Kidney glomerular epithelial cell (primary cell): ENCODE results near the gene FEZF2.

ENCODE experiments used
- DNase-seq: peaks from one replicate; lab custom pipeline; 2025; lab: John Stamatoyannopoulos, UW

FEZF2 gene

GRCh38 chr3:62373215-62373614 is at the start of gene FEZF2:
Gene FEZF2 (minus strand): TSS chr3:62373550. CDS start chr3:62372868, 682 bp downstream.
- no peak for DNase-seq

DNA sequence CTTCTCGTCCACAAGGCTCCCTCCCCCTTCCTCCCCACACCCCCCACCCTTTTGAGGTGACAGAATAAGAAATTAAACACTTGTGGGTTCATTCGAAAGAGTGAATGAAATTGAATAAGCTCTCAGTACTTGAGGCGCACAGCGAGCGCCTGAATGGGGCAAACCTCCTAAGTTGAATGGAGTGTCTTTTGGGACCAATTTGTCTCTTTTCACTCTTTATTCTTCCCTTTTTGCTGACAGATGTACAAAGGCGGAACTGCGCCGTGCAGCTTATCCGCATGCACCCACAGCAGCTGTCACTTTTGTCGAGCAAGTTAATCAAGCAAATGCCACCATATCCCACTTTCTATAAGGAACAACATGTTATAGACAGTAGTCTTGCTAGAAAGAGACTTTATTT is 47.9 kb upstream of the FEZF2 start:
- no peak for DNase-seq

DNA sequence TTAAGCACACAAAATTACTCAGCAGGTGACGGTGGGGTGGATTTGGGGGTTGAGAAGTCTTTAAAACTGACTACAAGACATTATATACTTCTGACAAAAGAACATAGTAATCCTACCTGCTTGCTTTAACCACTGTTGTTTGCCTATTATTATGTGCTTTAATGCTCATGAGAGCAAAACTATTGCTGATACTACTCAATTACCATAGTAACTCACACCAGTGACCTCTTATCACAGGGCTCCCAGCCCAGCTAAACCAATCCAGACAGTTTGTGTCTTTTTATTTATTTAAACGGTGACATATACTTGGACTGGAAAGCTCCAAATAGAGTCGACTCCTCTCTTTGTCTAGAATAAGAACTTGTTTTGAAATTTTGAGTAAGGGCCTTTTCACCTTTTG is 42.8 kb upstream of the FEZF2 start:
- DNase-seq = no peak

DNA sequence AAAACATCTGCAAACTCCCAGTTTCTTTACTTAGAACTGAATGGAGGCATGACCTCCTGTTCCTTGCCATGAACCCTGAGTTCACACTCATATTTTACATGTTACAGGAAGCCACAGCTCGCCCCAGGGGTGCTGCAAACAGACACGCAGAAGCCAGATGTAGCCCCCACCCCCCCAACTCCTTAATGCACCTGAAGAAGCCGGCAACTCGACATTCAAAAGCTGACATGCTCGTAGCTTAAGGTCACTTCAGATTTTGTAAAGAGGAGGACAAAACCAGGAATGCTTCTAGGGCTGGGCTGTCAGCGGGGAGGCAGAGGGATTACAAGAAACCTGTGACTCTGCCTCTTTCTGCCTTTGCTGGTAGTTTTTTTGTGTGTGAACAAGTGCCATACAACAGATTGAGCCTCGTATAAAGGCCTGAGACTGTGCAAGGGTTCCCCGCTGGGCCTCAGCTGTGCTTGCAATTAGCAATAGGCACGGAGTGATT is 42.0 kb upstream of the FEZF2 start:
- DNase-seq = no peak

- no peak for DNase-seq
These were observed 41.4 kb upstream of the FEZF2 start for GRCh38 chr3:62414786-62415185.

- DNase-seq = no peak
These were observed 40.3 kb upstream of the FEZF2 start for GRCh38 chr3:62413687-62414086.

DNA sequence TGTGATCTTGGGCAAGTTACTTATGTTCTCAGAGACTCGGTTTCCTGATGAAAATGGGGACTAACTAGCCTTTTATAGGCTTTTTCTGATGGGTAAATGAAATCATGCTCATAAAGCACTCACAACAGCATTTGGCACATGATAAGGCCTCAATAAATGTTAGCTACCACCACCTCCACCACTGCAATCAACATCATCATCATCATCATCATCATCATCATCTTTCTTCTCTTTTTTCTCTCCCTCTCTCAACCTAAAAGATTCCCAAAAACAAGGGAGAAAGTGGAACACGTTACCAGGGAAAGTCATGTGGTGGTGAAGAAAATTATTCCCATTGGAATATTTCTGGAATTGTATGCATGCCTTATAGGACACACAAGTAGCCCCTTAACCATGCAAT is 33.6 kb upstream of the FEZF2 start:
- no peak for DNase-seq

- DNase-seq = no peak
These were observed 32.2 kb upstream of the FEZF2 start for GRCh38 chr3:62405566-62405965.

GRCh38 chr3:62405135-62405534 is 31.8 kb upstream of the FEZF2 start:
- DNase-seq = no peak

- no peak for DNase-seq
These were observed 31.0 kb upstream of the FEZF2 start for GRCh38 chr3:62404321-62404720.

DNA sequence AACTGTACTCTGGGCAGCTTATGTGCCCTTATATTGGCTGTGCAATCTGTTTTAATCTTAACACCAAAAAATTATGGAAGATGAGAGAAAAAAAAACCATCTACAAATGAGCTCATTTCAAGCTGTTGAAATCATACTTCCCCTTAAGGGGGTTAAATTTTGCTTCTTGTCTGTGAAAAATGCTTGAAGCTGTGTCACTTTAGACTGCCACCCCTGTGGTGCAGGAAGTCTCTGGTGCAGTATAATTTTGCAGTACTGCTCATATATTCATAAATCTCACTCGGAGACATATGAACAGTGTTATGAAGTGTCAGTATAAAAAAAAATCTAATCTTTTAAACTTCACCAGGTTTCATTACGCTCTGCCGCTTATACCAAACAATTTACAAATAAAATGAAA is 30.4 kb upstream of the FEZF2 start:
- DNase-seq = no peak

DNA sequence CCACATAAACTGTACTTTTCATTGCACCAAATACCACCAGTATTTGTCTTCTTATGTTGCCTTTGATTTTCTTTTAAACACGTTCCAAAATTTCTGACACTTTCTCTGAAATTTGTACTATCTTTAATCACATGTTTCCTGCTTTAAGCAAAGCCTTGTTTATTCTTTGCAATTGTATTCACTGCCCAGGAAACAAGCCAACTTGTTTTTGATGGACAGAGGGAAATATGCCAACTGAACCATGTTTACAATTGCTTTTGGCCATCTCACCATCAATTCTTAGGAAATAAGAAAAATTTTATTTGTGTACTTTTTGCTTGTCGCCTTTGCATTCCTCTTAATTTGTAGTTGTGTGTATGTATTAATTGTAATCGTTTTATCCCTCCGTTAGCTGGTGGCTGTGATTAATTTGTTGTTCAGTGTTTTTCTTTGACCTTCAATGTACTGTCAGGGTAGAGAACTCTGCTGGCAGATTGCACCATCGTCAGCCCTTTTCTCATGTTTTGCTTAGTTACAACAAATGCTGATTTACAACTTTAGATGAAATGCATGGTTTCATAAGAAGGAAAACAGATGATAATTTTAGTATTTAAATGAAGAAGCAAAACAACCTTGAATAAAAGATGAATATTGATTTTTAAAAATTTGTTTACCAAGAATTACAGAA is 19.4 kb upstream of the FEZF2 start:
- DNase-seq = no peak

DNA sequence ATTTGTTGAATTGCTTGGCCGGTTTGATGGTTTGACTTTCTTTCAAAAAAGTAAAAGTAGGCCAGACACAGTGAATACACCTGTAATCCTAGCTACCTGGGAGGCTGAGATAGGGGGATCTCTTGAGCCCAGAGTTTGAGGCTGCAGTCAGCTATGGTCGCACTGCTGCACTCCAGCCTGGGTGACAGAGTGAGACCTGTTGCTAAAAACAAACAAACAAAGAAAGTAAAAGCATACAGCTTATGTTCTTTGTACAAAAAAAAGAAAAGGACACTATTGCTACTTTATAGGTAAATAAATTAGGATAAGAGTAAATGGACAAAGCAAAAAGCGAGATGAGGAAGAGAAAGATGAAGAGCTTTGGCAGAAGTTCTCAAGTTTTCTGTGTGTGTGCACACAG is 13.9 kb upstream of the FEZF2 start:
- DNase-seq = no peak

DNA sequence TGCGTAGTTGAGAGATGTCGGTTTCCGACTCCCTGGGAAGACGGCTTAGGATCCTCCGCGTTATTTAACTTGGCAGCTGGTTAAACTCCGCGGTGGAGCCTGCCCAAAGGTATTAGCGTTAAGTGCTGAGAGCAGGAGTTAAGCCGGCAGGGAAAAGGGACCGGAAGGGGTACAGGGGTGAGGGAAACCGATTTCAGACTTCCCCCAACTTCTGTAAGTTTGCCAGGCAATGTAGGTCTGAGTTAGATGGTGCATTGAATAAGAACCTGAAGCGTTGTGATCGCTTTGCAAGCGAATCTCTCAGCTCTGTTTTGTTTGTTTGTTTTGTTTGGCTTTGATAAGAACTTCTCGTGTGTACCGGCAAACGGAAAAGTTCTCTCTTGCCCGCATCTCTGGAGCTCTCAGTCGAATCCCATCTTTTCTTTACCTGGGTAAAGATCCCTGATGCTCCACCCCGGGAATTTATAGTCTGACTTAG is 6.0 kb upstream of the FEZF2 start:
- no peak for DNase-seq

DNA sequence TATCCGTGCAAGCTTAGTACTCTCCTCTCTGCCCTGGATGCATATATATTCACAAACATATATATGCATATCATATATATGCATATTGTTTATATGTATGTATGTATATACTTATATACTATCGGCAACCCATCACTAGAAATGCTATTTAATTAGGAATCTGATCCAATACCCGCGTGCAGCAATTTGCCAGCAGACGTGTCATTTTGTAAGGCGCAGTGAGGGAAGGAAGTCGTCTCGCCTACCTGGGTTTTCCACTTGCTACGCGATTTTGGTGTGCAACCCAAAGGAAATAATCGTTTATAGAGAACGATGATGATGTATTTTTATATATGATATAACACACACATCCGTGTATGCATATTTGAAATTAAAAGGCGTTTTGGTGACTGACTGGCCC is 5.6 kb upstream of the FEZF2 start:
- no peak for DNase-seq

GRCh38 chr3:62378311-62378789 is 5.0 kb upstream of the FEZF2 start:
- no peak for DNase-seq

DNA sequence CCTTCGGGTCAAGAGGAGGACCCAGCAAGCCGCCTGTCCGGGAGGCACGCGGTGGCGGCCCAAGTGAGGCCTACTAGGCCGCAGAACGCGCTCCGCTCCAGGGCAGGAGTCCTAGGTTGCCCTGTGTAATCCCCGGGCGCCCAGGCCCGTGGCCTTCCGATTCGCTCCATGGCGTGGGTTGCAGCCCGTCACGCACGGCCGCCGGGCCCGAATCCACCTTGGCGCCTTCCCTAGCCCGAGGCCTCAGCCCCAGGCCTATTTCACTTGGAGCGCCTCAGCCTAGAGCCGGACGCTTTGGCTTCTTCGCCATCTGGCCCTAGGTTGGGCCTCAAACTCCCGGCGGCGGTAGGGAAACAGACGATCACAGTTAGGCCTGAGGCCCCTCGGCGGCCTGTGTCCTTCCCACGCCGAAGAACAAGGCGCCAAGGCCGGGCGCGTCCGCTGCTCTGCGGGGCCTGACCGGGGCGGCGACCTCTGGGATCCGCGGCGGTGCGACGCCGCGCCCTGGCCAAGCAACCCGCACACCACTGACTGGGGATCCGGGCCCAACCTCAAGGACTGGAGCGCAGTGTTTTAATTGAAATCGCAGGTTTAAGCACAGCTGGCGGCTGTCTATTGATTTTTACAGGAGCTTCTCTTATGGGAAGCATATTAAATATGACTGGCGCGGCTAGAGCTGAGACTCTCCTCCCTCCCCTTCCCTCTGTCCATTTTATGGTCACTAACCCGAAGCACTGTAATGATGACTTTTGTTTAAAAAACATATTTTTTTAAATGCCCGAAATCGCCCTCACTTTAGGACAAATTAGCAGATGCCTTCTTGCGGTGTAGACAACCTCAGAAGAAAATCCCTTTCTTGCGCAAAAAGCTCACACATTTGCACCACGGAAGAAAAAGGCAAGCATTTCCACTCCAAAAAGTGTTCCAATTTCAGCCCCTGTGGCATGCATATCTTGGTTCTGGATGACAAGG is 3.8 kb upstream of the FEZF2 start:
- no peak for DNase-seq

GRCh38 chr3:62376454-62376720 is 3.0 kb upstream of the FEZF2 start:
- no peak for DNase-seq

DNA sequence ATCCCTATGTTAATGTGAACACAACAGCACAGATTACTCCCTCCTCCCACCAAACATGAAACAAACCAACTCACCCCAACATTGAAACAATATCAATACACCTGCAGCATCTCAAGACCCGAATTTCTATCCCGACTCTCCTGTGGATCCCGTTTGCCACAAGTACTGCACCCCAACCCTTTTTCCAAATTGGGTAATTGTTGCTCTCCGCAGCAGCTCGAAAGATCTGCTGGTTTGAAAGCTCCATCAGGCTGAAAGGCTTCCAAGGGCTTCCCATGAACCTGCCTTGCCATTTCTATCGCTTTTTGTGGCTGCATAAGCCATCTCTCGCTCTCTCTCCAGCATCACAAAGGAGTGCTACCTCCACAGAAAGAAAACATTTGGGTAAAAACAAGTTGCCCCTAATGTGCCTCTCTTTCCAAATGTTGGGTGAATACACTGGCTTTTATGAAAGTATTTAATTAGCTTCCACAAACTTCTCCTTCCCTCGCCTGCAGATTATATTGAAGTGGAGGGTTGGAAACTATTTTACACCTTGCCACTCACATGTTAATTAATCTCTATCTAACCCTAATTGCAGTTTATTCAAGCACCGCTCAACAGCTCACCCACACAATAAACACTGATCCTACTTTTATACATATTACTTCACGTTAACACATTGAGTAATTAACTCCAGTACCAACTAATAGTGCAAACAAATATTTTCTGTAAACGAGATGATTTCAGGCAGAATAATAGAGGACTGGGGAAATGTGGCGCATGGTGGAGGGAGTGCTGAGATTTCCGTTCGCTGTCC is 2.5 kb upstream of the FEZF2 start:
- DNase-seq = no peak

- DNase-seq = peak; percentile 13
These were observed 1.2 kb upstream of the FEZF2 start for GRCh38 chr3:62374341-62375218.

GRCh38 chr3:62373714-62374333 is 474 bp upstream of the FEZF2 start:
- DNase-seq = no peak
